HepG2 (cell line): ENCODE results near the gene OR2A2.

Experiments used
- CBX5 ChIP-seq: sonication (generic); formaldehyde crosslinking; IDR thresholded peaks from 2 replicates; pipeline ENCODE4 v1.4.0; 2020; ENCODE audit warnings: missing genetic modification reagents, borderline replicate concordance
- CTCF ChIP-seq: sonication (generic); formaldehyde crosslinking; IDR thresholded peaks from 2 replicates; pipeline ENCODE4 v1.5.0; 2020; ENCODE audit warnings: mild to moderate bottlenecking, missing genetic modification reagents, moderate library complexity
- ELF4 ChIP-seq: sonication (generic); formaldehyde crosslinking; IDR thresholded peaks from 2 replicates; pipeline ENCODE4 v1.5.0; 2020; ENCODE audit warnings: missing genetic modification reagents, mild to moderate bottlenecking, moderate library complexity, borderline replicate concordance
- SRSF9 ChIP-seq: fragments of 200-400 bp; formaldehyde crosslinking; IDR thresholded peaks from 2 replicates; pipeline ENCODE4 v1.6.1; 2018; ENCODE audit warnings: borderline replicate concordance, mild to moderate bottlenecking, low read depth, low read length; ENCODE audit not compliant: insufficient read depth, poor library complexity, severe bottlenecking
- THAP8 ChIP-seq: sonication (generic); formaldehyde crosslinking; IDR thresholded peaks from 2 replicates; pipeline ENCODE4 v1.5.1; 2020; ENCODE audit warnings: missing genetic modification reagents, mild to moderate bottlenecking, borderline replicate concordance
- ZGPAT ChIP-seq: IDR thresholded peaks from 2 replicates; pipeline ENCODE4 v1.6.1; 2016; ENCODE audit warnings: mild to moderate bottlenecking
- ZMYM2 ChIP-seq: sonication (generic); formaldehyde crosslinking; IDR thresholded peaks from 2 replicates; pipeline ENCODE4 v1.8.0; 2022; ENCODE audit warnings: mild to moderate bottlenecking, missing genetic modification reagents

- TF ChIP-seq SRSF9 = no peak
- no peak for TF ChIP-seq ZMYM2 (CRISPR knock-in tag)
- TF ChIP-seq CTCF (CRISPR knock-in tag) = no peak
- no peak for TF ChIP-seq ELF4
- TF ChIP-seq ZGPAT = no peak
- TF ChIP-seq CBX5 (CRISPR knock-in tag) = no peak
- TF ChIP-seq THAP8 (CRISPR knock-in tag) = no peak
These were observed 4.2 kb upstream of the OR2A2 start for GRCh38 chr7:144105211-144105610.
